ENCODE results near the gene SLC25A28. TPM values are rescaled to one million over a fixed set of nuclear protein-coding genes. Genes with fewer than 3 reads are reported as not detected.

SLC25A28 gene
- total RNA-seq, 1 donor from 2014 or later, result 40.2 TPM

DNA sequence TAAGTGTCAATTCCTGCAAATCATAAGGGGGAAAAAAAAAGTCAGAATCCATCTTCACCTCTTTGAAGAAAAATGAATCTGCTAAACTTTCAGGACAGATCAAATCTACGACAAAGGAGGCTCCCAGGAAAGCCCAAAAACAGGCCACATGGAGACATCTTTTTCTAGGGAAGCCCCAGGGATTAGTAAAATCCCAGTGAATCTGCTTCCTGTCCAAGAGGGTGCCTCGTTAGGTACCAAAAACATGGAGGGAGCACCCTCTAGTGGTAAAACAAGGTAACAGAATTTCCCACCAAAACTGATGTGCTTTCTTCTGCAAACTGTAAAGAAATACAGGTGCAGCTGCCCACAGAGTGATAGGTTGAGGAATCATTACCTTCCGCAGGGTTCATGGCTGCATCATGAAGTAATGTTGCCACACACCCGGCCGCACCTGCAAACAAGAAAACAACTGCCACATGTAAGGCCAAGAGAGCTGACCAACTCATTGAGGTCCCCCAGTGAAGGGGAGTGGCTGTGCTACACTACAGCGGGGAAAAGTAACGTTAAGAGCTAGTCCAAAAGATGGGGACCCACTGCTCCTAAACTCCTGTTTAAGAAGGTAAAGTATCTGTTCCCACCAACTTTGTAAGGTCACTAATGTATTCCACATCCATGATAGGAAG, 7.9 kb downstream of the SLC25A28 start:
- TF ChIP-seq, protein P1, sequence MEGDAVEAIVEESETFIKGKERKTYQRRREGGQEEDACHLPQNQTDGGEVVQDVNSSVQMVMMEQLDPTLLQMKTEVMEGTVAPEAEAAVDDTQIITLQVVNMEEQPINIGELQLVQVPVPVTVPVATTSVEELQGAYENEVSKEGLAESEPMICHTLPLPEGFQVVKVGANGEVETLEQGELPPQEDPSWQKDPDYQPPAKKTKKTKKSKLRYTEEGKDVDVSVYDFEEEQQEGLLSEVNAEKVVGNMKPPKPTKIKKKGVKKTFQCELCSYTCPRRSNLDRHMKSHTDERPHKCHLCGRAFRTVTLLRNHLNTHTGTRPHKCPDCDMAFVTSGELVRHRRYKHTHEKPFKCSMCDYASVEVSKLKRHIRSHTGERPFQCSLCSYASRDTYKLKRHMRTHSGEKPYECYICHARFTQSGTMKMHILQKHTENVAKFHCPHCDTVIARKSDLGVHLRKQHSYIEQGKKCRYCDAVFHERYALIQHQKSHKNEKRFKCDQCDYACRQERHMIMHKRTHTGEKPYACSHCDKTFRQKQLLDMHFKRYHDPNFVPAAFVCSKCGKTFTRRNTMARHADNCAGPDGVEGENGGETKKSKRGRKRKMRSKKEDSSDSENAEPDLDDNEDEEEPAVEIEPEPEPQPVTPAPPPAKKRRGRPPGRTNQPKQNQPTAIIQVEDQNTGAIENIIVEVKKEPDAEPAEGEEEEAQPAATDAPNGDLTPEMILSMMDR (conservative IDR thresholded peaks at IDR 0.05), result peak; percentile 90
- Mint-ChIP-seq H3K27ac (ENCODE audit: unreplicated experiment) (no peak overlapping the region), H3K9me3 (no peaks in the 10 kb centered on the region), H3K4me1 (peaks cover 3% of the 10 kb centered on the region), H3K4me3 (peak overlapping the region; percentile 48), H3K27me3 (ENCODE audit: low read depth) (no peaks in the 10 kb centered on the region), H3K36me3 (ENCODE audit: low read depth) (peaks cover 3% of the 10 kb centered on the region)
- peak; percentile 26 for DNase-seq (ENCODE audit: low read depth, low spot score)

DNA sequence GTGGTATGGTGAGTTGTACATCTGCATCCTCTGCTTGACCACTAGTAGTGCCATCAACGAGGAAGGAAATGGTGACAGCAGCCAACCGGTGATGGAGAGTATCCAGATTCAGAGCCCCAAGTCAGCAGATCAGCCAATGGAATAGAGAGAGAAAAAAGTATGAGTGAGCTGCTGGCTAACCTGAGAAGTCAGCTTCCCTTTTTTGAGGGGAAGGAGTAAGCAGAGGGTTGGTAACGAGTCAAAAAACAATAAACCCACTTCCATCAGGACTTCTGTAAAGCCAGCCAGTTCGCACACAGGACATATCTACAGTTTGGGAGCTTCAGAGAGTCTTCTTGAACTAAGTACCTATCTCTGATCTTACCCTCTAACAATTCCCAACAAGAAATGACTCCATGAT, 8.9 kb downstream of the SLC25A28 start:
- no peak for DNase-seq (ENCODE audit: low read depth, low spot score)
- H3K36me3 Mint-ChIP-seq (ENCODE audit: low read depth), result peaks cover 3% of the 10 kb centered on the region
- H3K27ac Mint-ChIP-seq (ENCODE audit: unreplicated experiment), result no peak overlapping the region
- H3K4me3 Mint-ChIP-seq, result no peak overlapping the region
- TF ChIP-seq, protein P1 (conservative IDR thresholded peaks at IDR 0.05), result no peak
- H3K4me1 Mint-ChIP-seq, result peaks cover 3% of the 10 kb centered on the region
- no peaks in the 10 kb centered on the region for H3K9me3 Mint-ChIP-seq
- H3K27me3 Mint-ChIP-seq (ENCODE audit: low read depth), result no peaks in the 10 kb centered on the region

DNA sequence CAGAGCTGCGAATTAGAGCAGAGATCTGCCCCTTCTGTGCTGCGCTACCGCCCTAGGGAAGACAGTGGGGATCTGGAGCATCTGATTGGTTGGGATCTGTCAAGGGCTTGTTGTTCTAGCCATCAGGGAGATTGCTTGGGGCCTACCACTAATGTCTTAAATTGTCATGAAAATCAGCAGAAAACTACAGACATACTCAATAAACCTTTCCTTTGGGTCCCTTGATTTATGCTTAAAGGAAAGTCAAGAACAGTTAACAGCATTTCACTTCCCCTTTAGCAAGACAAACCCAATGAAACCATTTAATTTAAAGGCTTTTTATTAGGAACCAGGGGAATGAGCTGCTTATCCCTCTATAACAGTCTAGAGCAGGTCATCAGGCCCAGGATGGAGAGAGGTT, 10.0 kb downstream of the SLC25A28 start:
- peaks cover 3% of the 10 kb centered on the region for H3K4me1 Mint-ChIP-seq

DNA sequence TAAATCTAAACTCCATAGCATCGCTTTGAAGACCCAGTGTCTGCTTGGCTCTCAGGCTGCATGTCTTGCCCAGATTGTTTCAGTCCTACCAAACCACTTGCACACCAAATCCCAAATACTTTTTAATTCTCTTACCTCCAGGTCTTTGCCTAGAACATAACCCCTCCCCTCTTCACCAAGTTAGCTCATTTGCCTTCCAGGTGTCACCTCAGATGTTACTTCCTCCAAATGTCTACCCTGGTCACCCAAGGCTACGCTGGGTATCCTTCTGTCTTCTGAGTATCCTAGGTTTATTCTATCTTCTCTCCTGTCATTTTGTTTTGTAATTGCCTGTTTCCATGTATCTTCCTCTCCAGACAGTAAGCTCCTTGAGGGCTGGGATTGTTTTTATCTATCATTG, 11.1 kb downstream of the SLC25A28 start:
- H3K36me3 Mint-ChIP-seq (ENCODE audit: low read depth), result peaks cover 3% of the 10 kb centered on the region
- H3K4me1 Mint-ChIP-seq, result peaks cover 3% of the 10 kb centered on the region
- no peaks in the 10 kb centered on the region for H3K27me3 Mint-ChIP-seq (ENCODE audit: low read depth)
- DNase-seq (ENCODE audit: low read depth, low spot score), result no peak
- H3K4me3 Mint-ChIP-seq, result no peak overlapping the region
- H3K9me3 Mint-ChIP-seq, result no peaks in the 10 kb centered on the region
- H3K27ac Mint-ChIP-seq (ENCODE audit: unreplicated experiment), result no peak overlapping the region
- TF ChIP-seq, protein P1 (conservative IDR thresholded peaks at IDR 0.05), result no peak

More for the DNA sequence above, 10.0 kb downstream of the SLC25A28 start:
- H3K9me3 Mint-ChIP-seq, result no peaks in the 10 kb centered on the region
- no peak overlapping the region for H3K4me3 Mint-ChIP-seq
- DNase-seq (ENCODE audit: low read depth, low spot score), result no peak
- no peak overlapping the region for H3K27ac Mint-ChIP-seq (ENCODE audit: unreplicated experiment)
- H3K27me3 Mint-ChIP-seq (ENCODE audit: low read depth), result no peaks in the 10 kb centered on the region
- H3K36me3 Mint-ChIP-seq (ENCODE audit: low read depth), result peaks cover 3% of the 10 kb centered on the region
- TF ChIP-seq, protein P1 (conservative IDR thresholded peaks at IDR 0.05), result no peak

DNA sequence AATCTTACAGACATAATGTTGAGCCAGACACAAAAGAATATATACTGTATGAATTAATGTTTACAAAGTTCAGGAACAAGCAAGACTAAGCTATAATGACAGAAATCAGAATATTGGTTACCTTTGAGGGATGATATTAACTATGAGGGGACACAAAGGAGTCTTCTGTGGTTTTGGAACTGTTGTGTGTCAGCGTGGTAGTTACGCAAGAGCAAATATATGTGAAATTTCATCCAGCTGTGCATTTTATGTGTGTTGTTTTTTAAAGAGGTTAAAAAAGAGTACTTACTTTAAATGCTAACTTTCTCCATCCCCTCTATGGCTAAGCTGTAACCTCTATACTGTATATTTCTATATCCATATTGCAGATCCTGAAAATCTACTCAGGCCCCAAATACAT, 14.9 kb downstream of the SLC25A28 start:
- Mint-ChIP-seq H3K27ac (ENCODE audit: unreplicated experiment) (no peak overlapping the region), H3K4me1 (no peaks in the 10 kb centered on the region), H3K4me3 (no peak overlapping the region), H3K9me3 (peaks cover 3% of the 10 kb centered on the region), H3K36me3 (ENCODE audit: low read depth) (peaks cover 3% of the 10 kb centered on the region), H3K27me3 (ENCODE audit: low read depth) (no peaks in the 10 kb centered on the region)
- TF ChIP-seq, protein P1 (conservative IDR thresholded peaks at IDR 0.05), result no peak
- no peak for DNase-seq (ENCODE audit: low read depth, low spot score)
